Iris pigment epithelial cell (primary cell): ENCODE results near the gene CLIC3.
A peak's percentile ranks its signal among the peaks of the same experiment; 100 is the strongest.
"Not testable (repeated sequence)": the region's sequence is repeated elsewhere in the genome, so short reads cannot be mapped to it uniquely, and the experiment has no call there.

Experiments
- DNase-seq: peaks from one replicate; pipeline ENCODE4 v3.0.0-alpha.2; 2011; ENCODE audit warnings: low read depth

The CLIC3 gene

DNA sequence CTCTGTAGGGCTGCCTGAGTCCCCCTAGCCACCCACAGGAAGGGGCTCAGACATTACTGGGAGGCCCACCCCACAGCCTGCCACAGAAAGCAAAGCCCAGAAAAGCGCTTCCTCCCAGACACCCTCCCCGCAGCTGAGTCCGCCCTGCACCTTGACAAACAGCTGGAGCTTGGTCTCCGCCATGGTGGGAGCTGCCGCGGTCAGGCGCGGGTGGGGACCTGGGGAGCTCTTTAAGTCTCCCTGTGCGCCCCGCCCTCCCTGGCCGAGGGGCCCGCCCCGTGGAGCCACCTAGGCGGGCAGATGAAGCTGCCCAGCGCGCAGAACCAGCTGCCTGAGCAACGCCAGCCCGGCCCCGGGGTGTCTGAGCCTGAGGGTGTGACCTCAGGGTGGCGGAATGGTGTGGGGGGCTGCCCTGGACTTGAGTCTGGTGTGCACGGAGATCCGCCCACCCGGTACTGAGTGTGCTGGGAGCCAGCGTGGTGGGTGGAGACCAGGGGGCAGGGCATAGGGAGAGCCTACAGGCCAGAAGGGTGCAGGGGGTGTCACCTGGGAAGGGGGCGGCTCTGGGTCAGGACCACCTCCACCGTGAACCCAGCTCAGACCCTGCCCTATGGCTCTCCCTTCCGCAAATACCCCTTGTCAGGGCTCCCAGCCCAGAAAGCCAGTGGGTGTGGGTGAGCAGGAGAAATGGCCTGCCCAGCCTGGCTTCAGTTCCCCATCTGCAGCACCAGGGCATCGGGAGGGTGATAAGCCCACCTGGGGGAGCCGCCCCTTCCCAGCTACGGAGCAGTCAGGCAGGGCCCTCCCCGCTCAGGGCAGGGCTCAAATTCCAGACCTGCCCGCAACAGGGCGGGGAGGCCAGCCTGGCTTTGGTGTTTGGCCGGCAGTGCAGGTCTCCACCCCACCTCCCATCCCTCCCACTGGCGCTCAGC, at the start of gene CLIC3:
Gene CLIC3, minus strand, starts transcription at position 208 of the 932 bp plus-strand sequence. Its CDS starts 25 bp downstream, at position 183.
- no peak for DNase-seq

DNA sequence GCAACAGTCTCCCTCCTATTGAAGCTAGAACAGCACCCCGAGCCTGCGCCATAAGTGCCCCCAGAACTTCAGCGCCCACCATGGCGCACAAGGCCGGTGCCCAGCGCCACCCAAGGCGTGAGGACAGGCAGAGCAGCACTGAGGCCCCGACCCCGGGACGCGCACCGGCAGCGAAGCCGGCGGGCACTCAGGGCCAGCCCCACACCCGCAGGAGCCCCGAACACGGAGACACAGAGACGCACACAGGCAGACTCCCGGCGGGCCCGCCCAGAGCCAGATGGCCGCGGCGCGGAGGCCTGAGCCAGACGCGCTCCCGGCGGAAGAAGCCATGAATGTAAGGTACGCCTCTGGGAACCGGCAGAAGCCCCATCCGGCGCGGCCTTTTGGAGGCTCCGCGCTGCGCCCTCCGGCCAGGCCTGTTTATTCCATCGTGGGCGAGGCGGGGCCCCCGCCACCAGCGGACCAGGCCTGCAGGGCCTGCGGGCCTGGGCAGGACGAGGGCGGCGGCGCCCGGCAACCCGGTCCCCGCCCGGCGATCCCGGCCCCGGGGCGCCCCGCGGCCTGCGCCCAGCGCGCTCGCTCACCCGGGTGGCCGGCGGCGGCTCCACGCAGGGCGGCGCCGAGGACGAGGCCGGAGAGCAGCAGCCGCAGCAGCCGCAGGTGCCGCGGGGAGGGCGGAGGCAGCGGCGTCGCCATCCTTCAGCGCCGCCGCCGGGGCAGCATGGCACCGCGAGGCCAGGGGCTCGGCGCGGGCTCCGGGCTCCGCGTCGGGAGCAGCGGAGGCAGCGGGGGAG, 49.1 kb upstream of the CLIC3 start:
- DNase-seq: peak; percentile 66

DNA sequence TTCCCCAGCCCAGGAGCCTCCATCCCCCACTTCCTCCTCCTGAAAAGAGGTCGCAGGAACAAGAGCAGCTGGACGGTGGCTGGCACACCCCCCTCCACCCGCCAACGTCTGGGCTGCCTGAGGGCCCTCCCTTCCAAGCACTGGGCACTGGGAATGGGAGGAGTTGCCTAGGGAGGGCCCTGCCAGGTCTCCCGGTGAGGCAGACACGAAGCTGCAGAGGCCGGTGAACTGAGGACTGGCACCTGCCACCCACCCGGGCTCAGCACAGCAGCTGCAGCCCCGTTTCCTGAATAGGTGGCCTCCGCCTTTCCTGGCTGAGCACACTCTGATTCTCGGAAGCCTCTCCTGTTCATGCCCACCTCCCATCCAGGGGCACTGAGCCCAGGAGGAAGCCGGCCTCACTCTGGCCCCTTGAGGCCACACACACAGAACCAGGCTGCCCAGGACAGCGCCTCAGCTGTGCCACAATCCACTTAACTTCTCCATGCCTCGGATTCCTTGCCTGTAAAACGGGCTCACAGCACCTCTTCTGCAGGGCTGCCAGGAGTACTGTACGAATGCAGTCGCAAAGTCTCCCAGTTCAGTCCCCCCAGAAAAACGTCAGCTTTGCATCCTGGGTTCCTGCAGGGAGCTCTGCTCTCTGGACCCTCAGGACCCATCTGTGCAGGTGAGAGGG, 48.3 kb upstream of the CLIC3 start:
- no peak for DNase-seq

DNA sequence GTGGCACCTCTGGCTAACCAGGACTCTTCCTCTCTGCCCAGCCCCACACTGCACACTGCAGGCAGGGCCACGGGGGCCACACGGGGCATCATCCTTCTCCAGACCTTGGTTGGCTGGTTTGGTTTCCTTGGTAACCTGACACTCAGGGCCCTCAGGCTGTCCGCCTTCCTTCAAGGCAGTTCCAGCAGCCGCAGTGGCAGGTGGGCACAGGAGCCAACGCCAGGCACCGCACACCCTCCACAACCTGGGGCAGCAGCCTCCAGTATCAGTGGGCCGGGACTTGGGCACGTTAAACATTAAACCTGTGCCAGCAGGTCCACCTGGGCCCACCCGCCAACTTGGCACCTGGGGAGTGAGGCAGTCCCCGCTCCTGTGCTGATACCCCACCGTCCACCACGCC, 47.7 kb upstream of the CLIC3 start:
- no peak for DNase-seq

- DNase-seq: no peak
Observed at GRCh38 chr9:137042751-137043727, 46.7 kb upstream of the CLIC3 start.

GRCh38 chr9:137041124-137041523, 44.8 kb upstream of the CLIC3 start:
- no peak for DNase-seq

DNA sequence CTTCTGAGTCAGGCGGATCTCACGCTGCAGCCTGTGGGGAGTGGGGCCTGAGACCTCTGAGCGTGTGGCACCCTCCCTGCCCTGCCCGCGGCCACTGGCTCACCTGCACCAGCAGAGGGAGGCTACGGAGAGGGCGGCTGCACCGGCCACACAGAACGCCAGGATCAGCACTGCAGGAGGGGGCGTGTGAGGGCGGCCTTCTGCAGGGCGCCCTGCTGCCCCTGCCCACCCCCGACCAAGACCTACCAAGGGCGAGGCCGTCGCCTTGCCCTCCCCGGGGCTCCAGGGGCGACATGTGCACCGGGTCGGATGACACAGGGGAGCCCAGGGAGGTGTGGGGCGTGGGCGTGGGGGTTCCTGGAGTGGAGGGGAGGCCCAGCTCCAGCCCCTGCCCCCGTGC, 44.2 kb upstream of the CLIC3 start:
- DNase-seq: no peak

- DNase-seq: no peak
Observed at GRCh38 chr9:137039611-137040366, 43.4 kb upstream of the CLIC3 start.

- no peak for DNase-seq
Observed at GRCh38 chr9:137038916-137039315, 42.5 kb upstream of the CLIC3 start.

DNA sequence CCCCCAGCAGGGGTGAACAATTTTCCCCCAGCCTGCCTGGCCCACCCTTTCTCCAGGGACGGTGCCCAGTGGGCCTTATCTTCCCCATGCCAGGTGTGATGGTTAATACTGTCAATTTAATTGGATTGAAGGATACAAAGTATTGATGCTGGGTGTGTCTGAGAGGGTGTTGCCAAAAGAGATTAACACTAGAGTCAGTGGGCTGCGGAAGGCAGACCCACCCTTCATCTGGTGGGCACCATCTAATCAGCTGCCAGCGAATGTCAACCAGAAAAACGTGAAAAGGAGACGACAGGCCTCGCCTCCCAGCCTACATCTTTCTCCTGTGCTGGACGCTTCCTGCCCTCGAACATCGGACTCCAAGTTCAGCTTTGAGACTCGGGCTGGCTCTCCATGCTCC, 41.1 kb upstream of the CLIC3 start:
- no peak for DNase-seq

GRCh38 chr9:137037035-137037434, 40.7 kb upstream of the CLIC3 start:
- no peak for DNase-seq

DNA sequence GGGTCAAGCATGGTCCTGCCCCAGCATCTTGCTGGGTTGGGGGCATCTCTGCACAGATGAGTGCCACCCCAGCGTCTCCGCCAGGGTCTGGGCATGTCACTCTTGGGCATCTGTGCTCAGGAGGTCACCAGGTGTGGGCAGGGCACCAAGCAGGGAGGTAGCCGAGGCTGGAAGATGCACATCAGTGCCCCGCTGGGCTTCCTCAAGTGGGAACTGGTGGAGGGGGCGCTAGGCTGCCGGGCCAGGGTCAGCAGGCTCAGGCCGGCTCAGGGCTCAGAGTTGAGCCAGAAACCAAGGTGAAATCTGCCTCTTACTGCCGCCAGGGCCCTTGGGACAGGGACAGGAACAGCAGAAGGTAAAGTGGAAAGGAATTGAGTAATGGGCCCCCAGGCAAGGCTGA, 39.6 kb upstream of the CLIC3 start:
- DNase-seq: no peak

GRCh38 chr9:137035507-137035834, 39.1 kb upstream of the CLIC3 start:
- no peak for DNase-seq

DNA sequence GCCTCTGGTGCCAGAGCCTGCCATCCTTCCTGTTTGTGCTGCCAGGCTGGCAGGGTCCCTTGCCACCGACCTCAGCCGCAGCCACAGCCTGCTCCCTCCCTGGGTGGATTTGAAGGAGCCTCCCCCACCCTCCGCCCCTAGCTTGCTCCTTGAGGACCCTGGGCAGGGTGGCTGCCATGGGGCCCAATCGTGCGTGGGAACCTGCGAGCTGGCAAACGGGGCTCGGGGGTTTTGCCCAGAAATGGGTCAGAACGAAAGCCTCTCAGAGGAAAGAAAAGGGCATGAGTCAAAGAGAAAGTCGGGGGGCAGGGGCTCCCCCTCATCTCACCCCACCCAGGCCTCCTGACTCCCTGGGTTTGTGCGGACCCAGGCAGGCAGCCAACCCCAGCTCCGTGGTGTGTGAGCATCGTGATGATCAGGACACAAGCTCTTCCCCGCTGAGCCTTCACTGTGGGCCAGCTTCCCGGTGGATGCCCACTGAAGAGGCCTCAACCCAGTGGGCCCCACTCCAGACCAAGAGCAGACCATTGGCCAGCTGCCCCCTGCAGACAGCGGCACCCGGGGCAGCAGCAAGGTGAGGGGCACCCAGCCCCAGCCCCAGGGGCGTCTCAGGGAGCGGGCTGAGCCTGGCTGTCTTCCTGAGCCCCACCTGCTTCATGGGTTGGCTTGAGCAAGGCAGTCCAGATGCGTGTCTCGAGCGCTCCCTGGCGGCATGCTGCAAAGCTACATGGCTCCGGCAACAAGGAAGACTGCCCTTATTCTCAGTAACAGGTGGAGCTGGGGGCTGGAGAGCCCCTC, 38.5 kb upstream of the CLIC3 start:
- peak; percentile 79 for DNase-seq

DNA sequence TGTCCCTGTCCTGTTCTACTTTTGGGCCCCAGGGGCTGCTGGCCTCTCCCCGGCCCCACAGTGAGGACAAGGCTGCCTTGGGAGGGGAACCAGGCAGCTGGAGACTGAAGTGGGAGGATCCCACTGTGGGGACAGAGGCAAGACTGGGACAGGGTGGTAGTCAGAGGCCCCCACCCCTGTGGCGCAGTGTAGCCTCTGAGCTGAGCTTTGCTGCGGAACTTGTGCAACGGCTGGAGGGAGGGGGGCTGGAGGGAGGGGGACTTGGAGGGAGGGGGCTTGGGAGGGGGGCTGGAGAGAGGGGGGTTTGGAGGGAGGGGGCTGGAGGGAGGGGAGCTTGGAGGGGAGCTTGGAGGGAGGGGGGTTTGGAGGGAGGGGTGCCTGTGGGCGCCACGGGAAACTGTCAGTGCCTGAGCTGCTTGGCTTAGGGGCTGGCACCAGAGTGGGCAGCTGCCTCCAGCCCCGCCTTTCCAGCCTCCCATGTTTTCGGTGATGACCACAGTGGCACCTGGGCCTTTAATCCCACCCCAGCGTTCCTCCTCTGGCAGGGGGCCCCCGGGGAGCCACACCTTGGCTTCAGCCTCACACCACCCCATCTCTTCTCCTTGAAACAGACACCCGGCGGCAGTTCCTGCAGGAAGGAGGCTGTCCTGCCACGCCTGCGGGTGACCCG, 37.8 kb upstream of the CLIC3 start:
- DNase-seq: no peak

DNA sequence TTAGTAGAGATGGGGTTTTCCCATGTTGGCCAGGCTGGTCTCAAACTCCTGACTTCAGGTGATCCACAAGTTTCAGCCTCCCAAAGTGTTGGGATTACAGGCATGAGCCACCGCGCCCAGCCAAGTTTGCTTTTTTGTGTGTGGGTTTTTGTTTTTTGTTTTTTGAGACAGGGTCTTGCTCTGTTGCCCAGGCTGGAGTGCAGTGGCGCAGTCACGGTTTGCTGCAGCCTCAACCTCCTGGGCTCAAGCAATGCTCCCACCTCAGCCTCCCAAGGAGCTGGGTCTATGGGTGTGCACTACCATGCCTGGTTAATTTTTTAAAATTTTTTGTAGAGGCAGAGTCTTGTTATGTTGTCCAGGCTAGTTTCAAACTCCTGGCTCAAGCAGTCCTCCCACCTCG, 37.1 kb upstream of the CLIC3 start:
- not testable (repeated sequence) for DNase-seq

GRCh38 chr9:137032858-137033257, 36.5 kb upstream of the CLIC3 start:
- no peak for DNase-seq

- no peak for DNase-seq
Observed at GRCh38 chr9:137031904-137032640, 35.7 kb upstream of the CLIC3 start, which contains the start of gene FUT7. FUT7 (minus strand) TSS chr9:137032088; CDS start chr9:137031991, 97 bp downstream.
